SK-N-SH treated with all-trans-retinoic acid at 6 μM for 48 hours (cell line): ENCODE measurements around the gene NALCN.

Source experiments
- ATAC-seq: fragments of 200-7000 bp; cut with Tn5 transposase; 3 replicates; pipeline ENCODE4 v1.9.1; 2020; ENCODE audit warnings: mild to moderate bottlenecking, moderate library complexity
- ARNTL ChIP-seq: fragments of 450-650 bp; formaldehyde crosslinking; IDR thresholded peaks from 2 replicates; pipeline ENCODE4 v1.5.0; 2020; ENCODE audit warnings: low read depth, mild to moderate bottlenecking, moderate library complexity, borderline replicate concordance
- BACH2 ChIP-seq: fragments of 250-450 bp; sonication (Bioruptor Pico); IDR thresholded peaks from 2 replicates; pipeline ENCODE4 v1.9.0; 2021; ENCODE audit warnings: mild to moderate bottlenecking, borderline replicate concordance
- CSDC2 ChIP-seq: fragments of 250-450 bp; sonication (Bioruptor Pico); IDR thresholded peaks from 2 replicates; pipeline ENCODE4 v1.5.0; 2020; ENCODE audit warnings: mild to moderate bottlenecking, moderate library complexity
- ESRRG ChIP-seq: fragments of 250-450 bp; sonication (Bioruptor Pico); IDR thresholded peaks from 2 replicates; pipeline ENCODE4 v1.6.1; 2021; ENCODE audit warnings: mild to moderate bottlenecking
- POU6F1 ChIP-seq: fragments of 250-450 bp; sonication (Bioruptor Pico); IDR thresholded peaks from 2 replicates; pipeline ENCODE4 v1.8.0; 2021; ENCODE audit warnings: low read depth, mild to moderate bottlenecking, moderate library complexity, borderline replicate concordance
- RARB ChIP-seq: fragments of 250-450 bp; sonication (Bioruptor Pico); IDR thresholded peaks from 2 replicates; pipeline ENCODE4 v1.8.0; 2021; ENCODE audit warnings: mild to moderate bottlenecking, moderate library complexity
- SNAI2 ChIP-seq: fragments of 250-450 bp; sonication (Bioruptor Pico); IDR thresholded peaks from 2 replicates; pipeline ENCODE4 v1.5.0; 2020; ENCODE audit warnings: mild to moderate bottlenecking, moderate library complexity
- TCF4 ChIP-seq: fragments of 250-450 bp; sonication (Bioruptor Pico); IDR thresholded peaks from 2 replicates; pipeline ENCODE4 v1.8.0; 2021; ENCODE audit warnings: mild to moderate bottlenecking, moderate library complexity, borderline replicate concordance
- TOX ChIP-seq: fragments of 250-450 bp; sonication (Bioruptor Pico); IDR thresholded peaks from 2 replicates; pipeline ENCODE4 v1.8.0; 2021; ENCODE audit warnings: mild to moderate bottlenecking, moderate library complexity, borderline replicate concordance
- TSHZ2 ChIP-seq: fragments of 250-450 bp; sonication (Bioruptor Pico); IDR thresholded peaks from 2 replicates; pipeline ENCODE4 v1.5.0; 2020; ENCODE audit warnings: mild to moderate bottlenecking, moderate library complexity
- ZC3H10 ChIP-seq: fragments of 250-450 bp; sonication (Bioruptor Pico); IDR thresholded peaks from 2 replicates; pipeline ENCODE4 v1.5.1; 2021; ENCODE audit warnings: mild to moderate bottlenecking, moderate library complexity
- ZFP3 ChIP-seq: fragments of 250-450 bp; sonication (Bioruptor Pico); IDR thresholded peaks from 2 replicates; pipeline ENCODE4 v1.5.0; 2020; ENCODE audit warnings: mild to moderate bottlenecking, moderate library complexity
- ZFP30 ChIP-seq: fragments of 450-650 bp; formaldehyde crosslinking; IDR thresholded peaks from 2 replicates; pipeline ENCODE4 v1.5.0; 2022; ENCODE audit warnings: mild to moderate bottlenecking, moderate library complexity
- ZNF565 ChIP-seq: fragments of 450-650 bp; formaldehyde crosslinking; conservative IDR thresholded peaks from 2 replicates; pipeline ENCODE4 v1.5.0; 2020; ENCODE audit warnings: low read depth, mild to moderate bottlenecking, moderate library complexity
- ZNF70 ChIP-seq: fragments of 450-650 bp; formaldehyde crosslinking; IDR thresholded peaks from 2 replicates; pipeline ENCODE4 v1.5.0; 2020; ENCODE audit warnings: mild to moderate bottlenecking, moderate library complexity
- TF ChIP-seq, protein P1 (sequence below): fragments of 250-450 bp; sonication (Bioruptor Pico); IDR thresholded peaks from 2 replicates; pipeline ENCODE4 v1.8.0; 2020; ENCODE audit warnings: mild to moderate bottlenecking, moderate library complexity, borderline replicate concordance

The NALCN gene

GRCh38 chr13:101026736-101027398 is 389.4 kb downstream of the NALCN start:
- no peak for ATAC-seq

GRCh38 chr13:101026328-101026727 is 390.0 kb downstream of the NALCN start:
- no peak for ATAC-seq
- TF ChIP-seq ZC3H10: no peak
- no peak for TF ChIP-seq BACH2 (CRISPR knock-in tag)
- no peak for TF ChIP-seq ESRRG (CRISPR knock-in tag)
- TF ChIP-seq TCF4 (CRISPR knock-in tag): no peak
- no peak for TF ChIP-seq RARB (CRISPR knock-in tag)
- no peak for TF ChIP-seq ZFP30 (CRISPR knock-in tag)
- TF ChIP-seq CSDC2 (CRISPR knock-in tag): no peak
- TF ChIP-seq ARNTL (CRISPR knock-in tag): no peak
- no peak for TF ChIP-seq ZFP3 (CRISPR knock-in tag)

More at GRCh38 chr13:101026736-101027398, 389.4 kb downstream of the NALCN start:
- no peak for TF ChIP-seq ZNF70 (CRISPR knock-in tag)
- TF ChIP-seq TSHZ2 (CRISPR knock-in tag): no peak
- no peak for TF ChIP-seq CSDC2 (CRISPR knock-in tag)

DNA sequence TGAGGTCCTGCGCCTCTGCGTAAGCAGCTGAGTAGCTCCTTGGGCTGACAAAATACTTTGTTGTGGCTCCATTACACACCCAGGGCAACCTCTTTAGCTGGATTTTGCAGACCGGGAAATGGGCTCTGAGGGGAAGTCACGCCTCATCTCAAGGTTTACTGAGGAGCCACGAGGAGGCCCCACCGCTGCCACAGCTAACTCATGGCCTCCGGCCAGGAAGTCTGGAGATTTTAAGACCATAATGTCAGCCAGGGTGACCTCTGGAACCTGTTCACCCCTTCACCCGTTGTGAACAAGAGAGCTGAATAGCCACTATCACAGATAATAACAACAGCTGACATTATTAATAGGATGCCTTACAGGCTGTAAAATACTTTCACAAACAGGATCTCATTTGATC is 390.4 kb downstream of the NALCN start:
- no peak for ATAC-seq

More for the DNA sequence above, 390.4 kb downstream of the NALCN start:
- TF ChIP-seq, protein P1, sequence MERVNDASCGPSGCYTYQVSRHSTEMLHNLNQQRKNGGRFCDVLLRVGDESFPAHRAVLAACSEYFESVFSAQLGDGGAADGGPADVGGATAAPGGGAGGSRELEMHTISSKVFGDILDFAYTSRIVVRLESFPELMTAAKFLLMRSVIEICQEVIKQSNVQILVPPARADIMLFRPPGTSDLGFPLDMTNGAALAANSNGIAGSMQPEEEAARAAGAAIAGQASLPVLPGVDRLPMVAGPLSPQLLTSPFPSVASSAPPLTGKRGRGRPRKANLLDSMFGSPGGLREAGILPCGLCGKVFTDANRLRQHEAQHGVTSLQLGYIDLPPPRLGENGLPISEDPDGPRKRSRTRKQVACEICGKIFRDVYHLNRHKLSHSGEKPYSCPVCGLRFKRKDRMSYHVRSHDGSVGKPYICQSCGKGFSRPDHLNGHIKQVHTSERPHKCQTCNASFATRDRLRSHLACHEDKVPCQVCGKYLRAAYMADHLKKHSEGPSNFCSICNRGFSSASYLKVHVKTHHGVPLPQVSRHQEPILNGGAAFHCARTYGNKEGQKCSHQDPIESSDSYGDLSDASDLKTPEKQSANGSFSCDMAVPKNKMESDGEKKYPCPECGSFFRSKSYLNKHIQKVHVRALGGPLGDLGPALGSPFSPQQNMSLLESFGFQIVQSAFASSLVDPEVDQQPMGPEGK: no peak
- TF ChIP-seq POU6F1 (CRISPR knock-in tag): no peak
- no peak for TF ChIP-seq ZNF70 (CRISPR knock-in tag)
- TF ChIP-seq ARNTL (CRISPR knock-in tag): no peak
- TF ChIP-seq BACH2 (CRISPR knock-in tag): no peak
- no peak for TF ChIP-seq ZFP30 (CRISPR knock-in tag)
- no peak for TF ChIP-seq CSDC2 (CRISPR knock-in tag)
- TF ChIP-seq RARB (CRISPR knock-in tag): no peak
- TF ChIP-seq SNAI2 (CRISPR knock-in tag): no peak
- TF ChIP-seq TCF4 (CRISPR knock-in tag): no peak
- TF ChIP-seq TSHZ2 (CRISPR knock-in tag): no peak
- no peak for TF ChIP-seq ZNF565 (CRISPR knock-in tag)
- no peak for TF ChIP-seq TOX (CRISPR knock-in tag)
